ENCODE results near the gene CRACR2B.

The CRACR2B gene

GRCh38 chr11:786235-787083 lies 41.3 kb upstream of the CRACR2B start:
- no peak overlapping the region for H4K8ac ChIP-seq (ENCODE audit: low read depth, low read length)
- no peak overlapping the region for H3K27ac ChIP-seq (ENCODE audit: low read depth, low read length)
- H3K56ac ChIP-seq (ENCODE audit: low read length): no peak overlapping the region
- no peaks in the 10 kb centered on the region for H3K4me1 ChIP-seq (ENCODE audit: control insufficient read depth, low read depth, low read length)
- no peaks in the 10 kb centered on the region for H3K79me1 ChIP-seq (ENCODE audit: low read length)
- no peak overlapping the region for H3K4ac ChIP-seq (ENCODE audit: low read depth, low read length)
- no peak overlapping the region for H2AK5ac ChIP-seq (ENCODE audit: low read length)
- H3K9ac ChIP-seq (ENCODE audit: low read length): no peak overlapping the region
- no peaks in the 10 kb centered on the region for H3K79me2 ChIP-seq (ENCODE audit: control insufficient read depth, insufficient read depth, low read length)
- no CpG with 5 or more reads among the region's 24 CpGs for WGBS (ENCODE audit: extremely low coverage, insufficient coverage, low lambda C conversion rate)
- H2BK5ac ChIP-seq (ENCODE audit: low read length): no peak overlapping the region
- no peak for DNase-seq
- H3K4me2 ChIP-seq (ENCODE audit: low read length): no peak overlapping the region
- no peak overlapping the region for H4K5ac ChIP-seq (ENCODE audit: low read length)
- H3K36me3 ChIP-seq (ENCODE audit: control insufficient read depth, insufficient read depth, low read length): no peaks in the 10 kb centered on the region
- no peak overlapping the region for H3K4me3 ChIP-seq (ENCODE audit: low read length)
- no peak overlapping the region for H2BK120ac ChIP-seq (ENCODE audit: low read depth, low read length)
- no peak overlapping the region for H2BK15ac ChIP-seq (replicated peaks; ENCODE audit: low read depth)
- no peaks in the 10 kb centered on the region for H3K27me3 ChIP-seq (ENCODE audit: insufficient read depth, low read length, poor library complexity)
- no peak overlapping the region for H3K18ac ChIP-seq (ENCODE audit: low read length)
- no peak overlapping the region for H3K23ac ChIP-seq (ENCODE audit: low read length)

DNA sequence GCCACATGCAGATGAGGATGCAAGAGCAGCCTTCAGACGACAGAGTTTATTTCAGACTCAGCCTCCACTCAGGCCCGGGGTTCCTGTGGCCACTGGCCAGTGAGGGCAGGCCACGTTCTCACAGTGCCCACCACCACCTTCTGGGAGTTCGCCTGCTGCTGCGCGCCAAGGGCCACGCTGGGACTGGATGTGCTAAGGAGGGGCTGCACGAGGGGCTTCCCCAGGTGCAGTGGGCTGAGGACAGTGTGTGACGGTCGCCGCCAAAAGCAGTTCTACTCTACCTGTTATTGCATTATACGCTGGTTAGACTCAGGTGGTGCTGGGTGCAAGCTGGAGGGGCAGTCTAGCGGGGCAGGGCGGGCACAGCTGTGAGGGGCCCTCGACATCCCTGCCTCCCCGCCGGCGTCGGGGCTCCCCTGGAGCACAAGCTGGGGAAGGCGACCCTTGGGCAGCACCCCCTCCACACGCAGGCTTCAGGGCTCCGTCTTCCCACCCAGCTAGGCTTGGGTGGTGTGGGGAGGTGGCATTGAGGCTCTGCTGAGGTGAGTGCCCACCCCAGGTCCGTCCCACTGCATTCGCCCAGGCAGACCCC lies 40.5 kb upstream of the CRACR2B start:
- Histone ChIP-seq H3K36me3 (ENCODE audit: control insufficient read depth, insufficient read depth, low read length) (no peaks in the 10 kb centered on the region), H4K5ac (ENCODE audit: low read length) (no peak overlapping the region), H2BK5ac (ENCODE audit: low read length) (no peak overlapping the region), H2BK15ac (replicated peaks; ENCODE audit: low read depth) (no peak overlapping the region), H3K56ac (ENCODE audit: low read length) (no peak overlapping the region), H3K9ac (ENCODE audit: low read length) (no peak overlapping the region), H3K27me3 (ENCODE audit: insufficient read depth, low read length, poor library complexity) (no peaks in the 10 kb centered on the region), H3K4ac (ENCODE audit: low read depth, low read length) (no peak overlapping the region), H2AK5ac (ENCODE audit: low read length) (no peak overlapping the region), H3K23ac (ENCODE audit: low read length) (no peak overlapping the region), H3K18ac (ENCODE audit: low read length) (no peak overlapping the region), H3K79me1 (ENCODE audit: low read length) (no peaks in the 10 kb centered on the region), H4K8ac (ENCODE audit: low read depth, low read length) (no peak overlapping the region), H3K4me3 (ENCODE audit: low read length) (no peak overlapping the region), H3K4me2 (ENCODE audit: low read length) (no peak overlapping the region), H3K79me2 (ENCODE audit: control insufficient read depth, insufficient read depth, low read length) (no peaks in the 10 kb centered on the region), H3K4me1 (ENCODE audit: control insufficient read depth, low read depth, low read length) (no peaks in the 10 kb centered on the region), H2BK120ac (ENCODE audit: low read depth, low read length) (no peak overlapping the region), H3K27ac (ENCODE audit: low read depth, low read length) (no peak overlapping the region)
- no peak for DNase-seq
- whole genome bisulfite sequencing (ENCODE audit: extremely low coverage, insufficient coverage, low lambda C conversion rate): no CpG with 5 or more reads among the region's 24 CpGs

- Histone ChIP-seq H3K4me2 (ENCODE audit: low read length) (no peak overlapping the region), H3K18ac (ENCODE audit: low read length) (no peak overlapping the region), H3K4me1 (ENCODE audit: control insufficient read depth, low read depth, low read length) (no peaks in the 10 kb centered on the region), H3K4ac (ENCODE audit: low read depth, low read length) (no peak overlapping the region), H3K79me2 (ENCODE audit: control insufficient read depth, insufficient read depth, low read length) (no peaks in the 10 kb centered on the region), H3K4me3 (ENCODE audit: low read length) (no peak overlapping the region), H4K8ac (ENCODE audit: low read depth, low read length) (no peak overlapping the region), H3K9ac (ENCODE audit: low read length) (no peak overlapping the region), H2BK120ac (ENCODE audit: low read depth, low read length) (no peak overlapping the region), H2AK5ac (ENCODE audit: low read length) (no peak overlapping the region), H3K79me1 (ENCODE audit: low read length) (no peaks in the 10 kb centered on the region), H3K36me3 (ENCODE audit: control insufficient read depth, insufficient read depth, low read length) (no peaks in the 10 kb centered on the region), H2BK5ac (ENCODE audit: low read length) (no peak overlapping the region), H3K27ac (ENCODE audit: low read depth, low read length) (no peak overlapping the region), H3K23ac (ENCODE audit: low read length) (no peak overlapping the region), H2BK15ac (replicated peaks; ENCODE audit: low read depth) (no peak overlapping the region), H3K27me3 (ENCODE audit: insufficient read depth, low read length, poor library complexity) (no peaks in the 10 kb centered on the region), H4K5ac (ENCODE audit: low read length) (no peak overlapping the region), H3K56ac (ENCODE audit: low read length) (no peak overlapping the region)
- DNase-seq: no peak
- no CpG with 5 or more reads among the region's 28 CpGs for WGBS (ENCODE audit: extremely low coverage, insufficient coverage, low lambda C conversion rate)
Measured at GRCh38 chr11:788009-788640, 39.6 kb upstream of the CRACR2B start.

DNA sequence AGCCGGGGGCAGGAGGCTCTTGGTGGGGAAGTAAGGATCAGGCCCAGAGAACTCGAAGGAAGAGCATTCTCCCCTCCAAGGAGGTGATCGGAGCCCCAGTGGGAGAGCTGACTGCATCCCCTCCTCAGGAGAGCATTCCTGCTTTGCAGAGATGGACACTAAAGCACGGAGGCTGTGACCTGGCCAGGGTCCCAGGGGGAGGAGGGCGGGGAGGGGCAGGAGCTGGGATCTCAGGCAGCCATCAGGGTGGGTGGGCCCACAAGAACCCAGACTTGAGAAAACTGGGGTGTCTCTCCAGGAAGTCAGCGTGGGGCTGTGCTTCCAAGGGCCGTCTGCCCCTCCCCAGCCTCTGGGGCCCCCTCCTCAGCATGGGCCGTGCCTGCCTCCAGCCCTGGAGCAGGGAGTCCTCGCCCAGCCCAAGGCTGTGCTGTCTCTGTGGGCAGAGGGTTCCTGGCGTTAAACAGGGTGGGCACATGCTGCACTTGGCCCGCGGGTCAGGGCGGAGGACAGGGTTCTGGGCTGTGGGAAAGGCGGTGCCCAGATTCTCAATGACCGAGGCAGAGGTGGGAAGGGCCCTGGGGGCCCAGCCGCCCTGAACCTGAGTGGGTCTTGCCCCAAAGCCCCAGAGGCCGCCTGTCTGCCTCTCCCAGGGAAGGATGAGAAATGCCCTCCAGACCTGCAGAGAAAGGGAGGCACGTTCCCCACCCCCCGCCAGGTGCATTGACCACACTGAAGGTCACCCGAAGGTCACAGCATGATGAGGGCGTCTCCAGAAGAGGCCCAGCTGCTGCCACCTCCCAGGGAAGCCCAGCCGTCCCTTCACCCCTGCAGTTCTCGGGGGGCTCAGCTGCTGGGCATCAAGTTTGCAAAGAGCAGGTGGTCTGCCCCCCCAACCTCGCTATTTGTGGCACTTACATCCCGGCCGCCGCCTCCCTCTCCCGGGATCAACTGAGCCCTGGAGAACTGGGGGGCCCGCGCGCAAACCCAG lies 38.5 kb upstream of the CRACR2B start:
- Histone ChIP-seq H2BK15ac (replicated peaks; ENCODE audit: low read depth) (no peak overlapping the region), H3K18ac (ENCODE audit: low read length) (no peak overlapping the region), H3K4me1 (ENCODE audit: control insufficient read depth, low read depth, low read length) (no peaks in the 10 kb centered on the region), H3K4me3 (ENCODE audit: low read length) (no peak overlapping the region), H2AK5ac (ENCODE audit: low read length) (no peak overlapping the region), H2BK5ac (ENCODE audit: low read length) (no peak overlapping the region), H4K8ac (ENCODE audit: low read depth, low read length) (no peak overlapping the region), H3K27ac (ENCODE audit: low read depth, low read length) (no peak overlapping the region), H3K9ac (ENCODE audit: low read length) (no peak overlapping the region), H3K79me1 (ENCODE audit: low read length) (no peaks in the 10 kb centered on the region), H3K56ac (ENCODE audit: low read length) (no peak overlapping the region), H3K23ac (ENCODE audit: low read length) (no peak overlapping the region), H3K27me3 (ENCODE audit: insufficient read depth, low read length, poor library complexity) (no peaks in the 10 kb centered on the region), H3K36me3 (ENCODE audit: control insufficient read depth, insufficient read depth, low read length) (no peaks in the 10 kb centered on the region), H3K79me2 (ENCODE audit: control insufficient read depth, insufficient read depth, low read length) (no peaks in the 10 kb centered on the region), H3K4me2 (ENCODE audit: low read length) (no peak overlapping the region), H2BK120ac (ENCODE audit: low read depth, low read length) (no peak overlapping the region), H4K5ac (ENCODE audit: low read length) (no peak overlapping the region), H3K4ac (ENCODE audit: low read depth, low read length) (no peak overlapping the region)
- DNase-seq: no peak
- WGBS (ENCODE audit: extremely low coverage, insufficient coverage, low lambda C conversion rate): no CpG with 5 or more reads among the region's 31 CpGs

GRCh38 chr11:789943-790342 lies 37.8 kb upstream of the CRACR2B start, which contains the start of gene CEND1:
TSS of gene CEND1 (minus strand) at chr11:790090. CDS start at chr11:788576, 1,514 bp downstream.
- Histone ChIP-seq H2BK120ac (ENCODE audit: low read depth, low read length) (no peak within 1 kb of the TSS), H3K27ac (ENCODE audit: low read depth, low read length) (no peak within 1 kb of the TSS), H3K4me3 (ENCODE audit: low read length) (no peak within 1 kb of the TSS), H3K56ac (ENCODE audit: low read length) (no peak within 1 kb of the TSS), H3K79me1 (ENCODE audit: low read length) (no peaks in the 10 kb centered on the region), H4K8ac (ENCODE audit: low read depth, low read length) (no peak within 1 kb of the TSS), H4K5ac (ENCODE audit: low read length) (no peak within 1 kb of the TSS), H3K23ac (ENCODE audit: low read length) (no peak within 1 kb of the TSS), H3K4me1 (ENCODE audit: control insufficient read depth, low read depth, low read length) (no peaks in the 10 kb centered on the region), H2BK5ac (ENCODE audit: low read length) (no peak within 1 kb of the TSS), H2AK5ac (ENCODE audit: low read length) (no peak within 1 kb of the TSS), H2BK15ac (replicated peaks; ENCODE audit: low read depth) (no peak within 1 kb of the TSS), H3K4me2 (ENCODE audit: low read length) (no peak within 1 kb of the TSS), H3K27me3 (ENCODE audit: insufficient read depth, low read length, poor library complexity) (no peaks in the 10 kb centered on the region), H3K18ac (ENCODE audit: low read length) (no peak within 1 kb of the TSS), H3K36me3 (ENCODE audit: control insufficient read depth, insufficient read depth, low read length) (no peaks in the 10 kb centered on the region), H3K4ac (ENCODE audit: low read depth, low read length) (no peak within 1 kb of the TSS), H3K9ac (ENCODE audit: low read length) (no peak within 1 kb of the TSS), H3K79me2 (ENCODE audit: control insufficient read depth, insufficient read depth, low read length) (no peaks in the 10 kb centered on the region)
- WGBS (ENCODE audit: extremely low coverage, insufficient coverage, low lambda C conversion rate): no CpG with 5 or more reads among the region's 44 CpGs
- DNase-seq: no peak

Data from mesendoderm (in vitro differentiated cells).